Measurements from ENCODE around the gene RPTOR.
"Not testable (repeated sequence)": the region's sequence is repeated elsewhere in the genome, so short reads cannot be mapped to it uniquely, and the experiment has no call there.

The RPTOR gene

DNA sequence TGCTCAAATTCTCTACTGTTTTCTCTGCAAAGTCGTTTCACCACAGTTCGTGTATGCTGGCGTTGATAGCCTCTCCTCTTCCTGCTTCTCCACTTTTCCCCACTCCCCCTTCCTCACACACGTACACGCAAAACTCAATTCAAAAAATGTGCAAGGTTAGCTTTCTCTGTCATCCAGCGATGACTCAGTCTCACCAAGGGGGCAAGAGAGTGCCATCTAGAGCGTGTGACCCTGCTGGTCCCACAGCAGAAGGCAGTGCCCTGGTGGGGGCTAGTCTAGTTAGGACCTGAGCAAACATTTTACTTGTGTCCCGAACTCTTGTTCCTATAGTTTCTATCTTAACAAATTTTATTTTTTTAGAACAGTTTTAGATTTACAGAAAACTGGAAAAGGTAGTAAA, 325.8 kb downstream of the RPTOR start:
- no peak for TF ChIP-seq POLR2A (IDR thresholded peaks at IDR 0.05; ENCODE audit: low read length)
- no peak for TF ChIP-seq GATA1 (IDR thresholded peaks at IDR 0.05; ENCODE audit: low read depth, low read length)
- DNase-seq: no peak

DNA sequence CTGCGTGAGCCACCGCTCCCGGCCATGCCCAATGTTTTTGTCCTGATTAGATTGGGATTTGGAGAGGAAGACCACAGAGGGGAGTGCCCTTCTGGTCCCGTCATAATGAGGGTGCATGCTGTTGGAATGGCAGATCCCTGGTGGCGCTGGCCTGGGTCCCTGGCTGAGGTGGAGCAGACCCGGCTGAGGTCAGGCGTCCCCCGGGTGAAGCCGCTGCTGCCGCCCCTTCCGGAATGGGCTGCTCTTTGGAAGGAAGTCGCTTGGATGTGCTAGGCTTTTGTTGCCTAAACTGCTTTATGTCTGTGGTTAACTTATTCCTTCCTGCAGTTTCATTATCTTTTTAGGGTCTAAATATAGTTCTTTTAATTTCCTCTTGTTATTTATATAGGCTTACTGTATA, 326.7 kb downstream of the RPTOR start:
- no peak for TF ChIP-seq POLR2A (IDR thresholded peaks at IDR 0.05; ENCODE audit: low read length)
- TF ChIP-seq GATA1 (IDR thresholded peaks at IDR 0.05; ENCODE audit: low read depth, low read length): no peak
- DNase-seq: no peak

DNA sequence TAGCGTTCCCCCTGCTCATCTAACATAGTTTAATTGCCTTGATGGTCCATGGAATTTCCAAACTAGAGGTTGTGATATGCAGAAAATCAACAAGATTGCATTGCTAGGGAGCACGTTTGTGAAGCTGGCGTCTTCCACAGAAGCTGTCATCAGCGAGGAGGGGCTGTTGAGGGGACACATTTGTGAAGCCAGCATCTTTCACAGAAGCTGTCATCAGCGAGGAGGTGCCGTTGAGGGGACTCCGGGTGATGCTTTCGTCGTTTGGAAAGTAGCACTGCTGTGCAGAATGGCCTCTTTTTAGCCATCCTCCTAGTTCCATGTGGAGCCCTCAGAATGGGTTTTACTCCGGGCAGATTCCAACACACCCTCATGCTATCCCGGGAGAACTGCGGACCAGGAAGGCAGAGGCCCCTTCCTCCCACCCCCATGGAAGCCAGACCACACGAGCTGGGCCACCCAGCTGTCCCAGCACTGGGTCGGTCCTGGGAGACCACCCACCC, 327.4 kb downstream of the RPTOR start:
- no peak for DNase-seq
- TF ChIP-seq GATA1 (IDR thresholded peaks at IDR 0.05; ENCODE audit: low read depth, low read length) (no peak), POLR2A (IDR thresholded peaks at IDR 0.05; ENCODE audit: low read length) (no peak)

DNA sequence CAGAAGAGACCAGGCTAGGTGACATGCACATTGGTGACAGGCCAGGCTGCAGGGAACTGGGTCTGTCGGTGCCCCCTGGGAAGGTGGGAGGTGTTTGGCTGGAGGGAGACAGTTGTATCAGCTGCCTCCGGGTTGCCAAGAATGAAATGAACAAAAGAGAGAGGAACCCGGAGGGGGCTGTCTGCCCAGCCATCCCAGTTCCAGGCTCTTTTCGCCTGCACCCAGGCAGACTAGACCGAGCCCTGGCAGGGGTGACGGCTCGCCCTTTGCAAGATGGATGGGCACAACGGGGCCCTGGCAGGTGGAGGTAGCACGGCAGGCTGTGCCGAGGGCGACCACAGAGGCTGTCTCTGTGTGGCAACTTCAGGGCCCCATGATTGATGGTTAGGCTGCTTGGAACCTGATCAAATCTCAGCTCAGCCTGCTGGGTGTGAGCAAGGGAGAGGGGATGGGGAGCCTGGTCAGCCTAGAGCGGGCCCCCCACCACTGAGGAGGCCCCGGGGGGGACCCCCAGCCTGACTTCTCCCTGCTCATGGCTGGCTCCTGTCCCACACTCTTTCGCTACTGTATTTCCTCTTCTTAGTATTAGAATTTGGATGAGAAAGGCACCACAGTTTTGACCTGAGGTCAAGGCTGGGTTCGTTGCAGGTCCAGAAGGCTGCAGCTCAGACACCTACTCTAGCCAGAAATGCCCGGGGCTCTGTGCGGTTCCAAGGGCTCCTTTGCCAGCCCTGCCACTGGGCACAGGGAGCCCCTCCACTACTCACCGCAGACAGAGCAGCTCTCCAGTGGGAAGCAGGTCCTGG, 328.1 kb downstream of the RPTOR start:
- TF ChIP-seq POLR2A (IDR thresholded peaks at IDR 0.05; ENCODE audit: low read length): no peak
- TF ChIP-seq GATA1 (IDR thresholded peaks at IDR 0.05; ENCODE audit: low read depth, low read length): no peak
- DNase-seq: no peak

DNA sequence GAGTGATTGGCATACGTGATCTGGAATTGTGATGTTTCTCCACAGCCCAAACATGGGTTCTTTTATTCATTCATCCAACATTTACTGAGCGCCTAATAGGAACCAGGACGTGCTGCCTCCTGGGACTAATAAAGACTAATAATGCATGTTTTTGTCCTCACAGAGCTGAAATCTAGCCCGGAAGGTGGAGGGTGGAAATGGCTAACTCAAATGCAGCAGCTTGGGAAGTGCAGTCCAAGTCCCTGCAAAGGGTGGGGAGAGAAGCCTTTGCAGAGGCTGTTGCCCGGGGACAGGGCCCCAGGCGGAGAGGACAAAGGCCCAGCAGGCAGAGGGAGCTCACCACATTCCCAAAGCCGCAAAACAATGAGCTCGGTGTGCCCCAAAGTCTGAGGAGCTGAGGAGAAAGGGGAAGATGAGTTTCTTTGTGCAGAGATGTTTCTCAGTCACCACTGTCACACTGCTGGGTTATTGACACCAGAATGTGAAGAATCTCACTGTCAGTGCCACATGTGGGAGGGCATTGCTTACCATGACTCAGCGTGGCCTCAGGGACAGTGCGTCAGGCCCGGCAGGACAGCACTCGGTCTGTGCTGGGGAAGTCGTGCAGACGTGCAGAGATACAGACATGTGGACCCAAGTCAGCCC, 328.8 kb downstream of the RPTOR start:
- peak in 1 of 2 experiments; percentile 12 for DNase-seq
- TF ChIP-seq POLR2A (IDR thresholded peaks at IDR 0.05; ENCODE audit: low read length) (no peak), GATA1 (IDR thresholded peaks at IDR 0.05; ENCODE audit: low read depth, low read length) (no peak)

DNA sequence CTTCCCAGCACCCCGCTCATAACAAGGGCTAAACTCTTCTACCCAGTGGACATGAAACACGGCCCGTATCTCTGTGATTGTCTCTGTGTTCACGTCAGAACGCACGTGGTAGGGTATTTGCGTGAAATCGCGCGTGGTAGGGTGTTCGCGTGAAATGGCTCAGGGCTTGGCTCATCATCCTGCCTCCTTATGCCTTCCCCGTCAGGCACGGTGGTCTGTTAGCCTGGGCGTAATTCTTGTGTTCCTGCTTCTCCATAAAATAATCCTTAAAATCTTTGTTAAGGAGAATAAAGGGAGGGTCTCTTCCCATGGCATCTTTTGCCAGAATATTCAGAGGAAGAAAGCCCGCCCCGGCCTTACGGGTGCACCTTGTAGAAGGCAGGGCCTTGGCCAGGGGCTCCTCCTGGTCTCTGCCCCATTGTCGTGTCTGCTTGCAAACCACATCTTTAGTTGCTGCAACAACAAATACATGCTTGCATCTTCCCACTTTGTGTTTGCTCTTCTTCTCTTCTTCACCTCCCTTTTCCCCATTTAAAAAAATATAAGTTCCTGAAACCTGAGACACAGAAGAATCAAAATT, 330.3 kb downstream of the RPTOR start:
- TF ChIP-seq GATA1 (IDR thresholded peaks at IDR 0.05; ENCODE audit: low read depth, low read length) (no peak), POLR2A (IDR thresholded peaks at IDR 0.05; ENCODE audit: low read length) (no peak)
- DNase-seq: no peak

DNA sequence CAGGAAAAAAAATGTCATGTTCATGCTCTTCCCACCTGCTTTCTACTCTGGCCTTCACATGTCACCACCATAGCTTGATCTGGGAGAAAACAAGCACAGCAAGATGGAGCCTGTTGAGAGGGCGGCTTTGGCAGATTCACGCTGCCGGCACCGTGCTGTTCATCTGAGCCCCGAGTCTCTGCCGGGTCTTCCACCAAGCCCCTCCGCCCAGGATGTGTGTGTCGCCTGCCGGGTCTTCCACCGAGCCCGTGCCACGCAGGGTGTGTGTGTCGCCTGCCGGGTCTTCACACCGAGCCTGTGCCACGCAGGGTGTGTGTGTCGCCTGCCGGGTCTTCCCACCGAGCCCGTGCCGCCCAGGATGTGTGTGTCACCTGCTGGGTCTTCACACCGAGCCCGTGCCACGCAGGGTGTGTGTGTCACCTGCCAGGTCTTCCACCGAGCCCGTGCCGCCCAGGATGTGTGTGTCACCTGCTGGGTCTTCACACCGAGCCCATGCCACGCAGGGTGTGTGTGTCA, 330.9 kb downstream of the RPTOR start:
- not testable (repeated sequence) for DNase-seq

DNA sequence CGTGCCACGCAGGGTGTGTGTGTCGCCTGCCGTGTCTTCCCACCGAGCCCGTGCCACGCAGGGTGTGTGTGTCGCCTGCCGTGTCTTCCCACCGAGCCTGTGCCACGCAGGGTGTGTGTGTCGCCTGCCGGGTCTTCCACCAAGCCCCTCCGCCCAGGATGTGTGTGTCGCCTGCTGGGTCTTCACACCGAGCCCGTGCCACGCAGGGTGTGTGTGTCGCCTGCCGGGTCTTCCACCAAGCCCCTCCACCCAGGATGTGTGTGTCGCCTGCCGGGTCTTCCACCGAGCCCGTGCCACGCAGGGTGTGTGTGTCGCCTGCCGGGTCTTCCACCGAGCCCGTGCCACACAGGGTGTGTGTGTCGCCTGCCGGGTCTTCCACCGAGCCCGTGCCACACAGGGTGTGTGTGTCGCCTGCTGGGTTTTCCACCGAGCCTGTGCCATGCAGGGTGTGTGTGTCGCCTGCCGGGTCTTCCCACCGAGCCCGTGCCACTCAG, 331.9 kb downstream of the RPTOR start:
- not testable (repeated sequence) for DNase-seq

DNA sequence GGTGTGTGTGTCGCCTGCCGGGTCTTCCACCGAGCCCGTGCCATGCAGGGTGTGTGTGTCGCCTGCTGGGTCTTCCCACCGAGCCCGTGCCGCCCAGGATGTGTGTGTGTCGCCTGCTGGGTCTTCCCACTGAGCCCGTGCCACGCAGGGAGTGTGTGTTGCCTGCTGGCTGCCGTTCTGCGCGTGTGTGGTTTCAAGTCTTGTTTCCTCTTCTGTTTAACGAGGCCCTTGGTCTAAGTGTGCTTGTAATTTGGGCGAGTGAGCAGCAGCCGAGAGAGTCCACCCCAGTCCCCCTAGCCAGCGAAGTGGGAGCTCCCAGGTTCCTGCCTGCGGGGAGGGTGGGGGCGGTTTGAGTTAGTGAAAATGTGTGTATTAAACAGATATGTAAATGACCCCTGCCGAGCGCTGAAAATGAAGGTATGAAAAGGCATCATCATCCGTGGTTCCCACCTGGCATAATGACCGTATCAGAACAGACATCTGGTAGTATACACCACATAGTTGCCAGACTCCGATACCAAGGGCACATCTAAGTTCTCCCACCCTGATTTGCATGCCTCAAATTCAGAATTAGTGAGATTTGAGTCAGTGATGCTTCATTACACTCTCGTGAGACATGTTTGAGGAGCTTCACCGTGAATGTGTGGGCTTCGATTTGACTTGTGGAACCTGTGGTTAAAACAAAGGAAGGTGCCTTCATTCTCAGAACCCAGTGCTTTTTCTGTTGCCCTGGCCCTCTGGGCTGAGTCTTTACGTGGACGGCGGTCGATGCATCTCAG, 332.5 kb downstream of the RPTOR start:
- no peak for TF ChIP-seq POLR2A (IDR thresholded peaks at IDR 0.05; ENCODE audit: low read length)
- no peak for TF ChIP-seq GATA1 (IDR thresholded peaks at IDR 0.05; ENCODE audit: low read depth, low read length)
- DNase-seq: no peak

DNA sequence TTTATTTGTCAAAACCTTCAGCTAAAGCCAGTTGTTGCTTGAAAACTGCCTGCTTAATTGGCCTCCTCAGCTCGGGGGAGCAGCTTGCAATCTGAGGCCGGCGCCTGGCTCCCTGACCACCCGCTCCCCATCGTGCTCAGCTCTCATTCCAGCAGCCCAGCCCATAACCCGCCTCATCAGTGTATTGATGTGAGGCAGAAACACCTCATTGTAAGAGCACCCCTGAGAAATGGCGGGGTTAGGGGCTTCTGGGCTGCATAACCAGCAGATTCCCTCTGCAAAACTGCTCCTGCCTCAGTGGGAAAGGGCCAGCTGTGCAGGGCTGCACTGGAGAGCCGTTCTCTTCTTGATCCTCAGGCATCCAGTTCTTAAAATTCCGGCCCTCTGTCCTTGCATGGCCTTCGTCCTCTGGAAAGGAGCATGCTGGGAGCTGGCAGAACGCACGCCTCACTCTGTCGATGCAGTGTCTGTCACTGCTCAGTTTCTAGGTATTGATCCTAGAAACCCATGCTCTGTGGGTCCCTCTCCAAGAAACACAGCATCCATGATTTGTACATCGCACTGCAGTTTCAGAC, 333.2 kb downstream of the RPTOR start:
- TF ChIP-seq GATA1 (IDR thresholded peaks at IDR 0.05; ENCODE audit: low read depth, low read length) (no peak), POLR2A (IDR thresholded peaks at IDR 0.05; ENCODE audit: low read length) (no peak)

DNA sequence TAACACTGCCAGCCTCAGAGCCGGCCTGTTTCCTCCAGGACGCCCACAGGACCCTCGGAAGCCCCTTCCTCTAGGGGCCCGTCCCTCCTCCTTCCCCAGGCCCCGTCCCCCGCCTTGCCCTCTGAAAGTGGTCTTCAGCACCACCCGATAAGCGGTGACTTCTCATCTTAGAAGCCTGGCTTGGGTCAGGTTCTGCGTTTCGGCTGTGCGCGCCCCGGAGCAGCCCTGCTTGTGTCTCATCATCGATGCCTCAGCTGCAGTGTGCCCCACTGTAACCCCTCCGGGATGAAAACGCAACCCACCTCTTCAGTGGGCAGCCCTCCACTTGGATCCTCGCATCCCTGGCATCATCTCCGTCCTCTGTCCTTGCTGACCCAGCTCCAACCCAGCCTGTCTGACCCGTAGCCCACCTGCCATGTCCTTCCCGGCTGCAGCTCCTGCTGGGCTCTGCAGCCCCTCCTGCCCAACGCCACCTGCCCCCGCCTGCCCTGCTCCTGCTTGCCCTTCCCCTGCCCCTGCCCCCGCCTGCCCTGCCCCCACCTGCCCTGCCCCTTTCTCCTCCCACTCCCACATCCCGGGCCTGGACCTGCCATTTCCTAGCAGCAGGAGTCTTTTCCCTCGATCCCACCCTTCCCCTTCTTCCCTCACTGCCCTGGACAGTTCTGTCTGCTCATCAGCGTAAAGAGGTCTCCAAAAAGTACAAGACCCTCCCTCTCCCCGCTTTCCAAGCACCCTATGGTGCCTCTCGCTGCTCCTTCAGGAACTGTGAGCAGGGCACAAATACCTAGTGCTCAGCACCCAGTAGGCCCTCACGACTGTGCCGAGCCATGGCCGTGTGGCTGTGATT, 334.5 kb downstream of the RPTOR start:
- DNase-seq: no peak
- no peak for TF ChIP-seq GATA1 (IDR thresholded peaks at IDR 0.05; ENCODE audit: low read depth, low read length)
- TF ChIP-seq POLR2A (IDR thresholded peaks at IDR 0.05; ENCODE audit: low read length): no peak

More for the DNA sequence above, 333.2 kb downstream of the RPTOR start:
- no peak for DNase-seq

DNA sequence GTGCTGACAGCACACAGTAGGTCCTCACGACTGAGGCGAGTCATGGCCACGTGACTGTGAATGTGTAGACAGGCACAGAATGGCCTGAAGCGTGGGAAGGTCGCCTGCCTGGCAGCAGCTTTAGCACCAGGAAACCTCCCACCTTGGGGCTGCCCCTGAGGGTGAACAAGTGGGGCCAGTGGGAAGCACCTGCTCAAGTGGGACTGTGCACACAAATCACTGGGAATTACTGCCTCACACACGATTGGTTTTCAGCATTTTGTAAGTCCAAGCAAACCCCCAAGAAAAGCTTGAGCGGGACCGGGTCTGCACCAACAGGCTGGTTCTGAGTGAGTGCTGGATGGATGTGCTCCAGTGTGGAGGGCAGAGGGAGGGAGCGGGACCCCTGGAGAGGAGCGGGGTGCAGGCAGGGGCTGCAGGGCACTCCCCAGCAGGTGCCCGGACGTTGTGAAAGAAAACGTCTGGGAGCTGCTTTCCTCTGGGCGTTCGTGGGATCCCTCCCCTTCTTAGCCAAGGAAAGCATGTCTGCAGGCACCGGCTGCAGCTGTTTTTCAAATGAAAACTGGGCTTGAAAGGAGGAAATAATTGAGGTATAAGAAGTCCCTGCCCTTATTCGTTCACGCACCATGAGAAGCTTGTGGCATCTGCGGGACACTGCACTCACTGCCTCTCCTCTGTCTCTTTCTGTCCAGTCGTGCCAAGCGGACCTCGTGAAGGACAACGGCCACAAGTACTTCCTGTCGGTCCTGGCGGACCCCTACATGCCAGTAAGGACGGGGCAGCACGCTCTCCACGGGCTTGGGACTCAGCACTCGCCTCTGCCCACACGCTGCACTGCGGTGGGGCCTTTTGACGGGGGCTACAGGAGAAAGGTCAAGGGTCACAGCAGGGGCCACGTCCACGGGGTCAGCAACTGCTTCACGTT, 335.3 kb downstream of the RPTOR start:
- TF ChIP-seq GATA1 (IDR thresholded peaks at IDR 0.05; ENCODE audit: low read depth, low read length): no peak
- no peak for TF ChIP-seq POLR2A (IDR thresholded peaks at IDR 0.05; ENCODE audit: low read length)
- no peak for DNase-seq

Data from erythroblast (primary cell).